ENCODE data around the gene CDK6.
"Not testable (repeated sequence)": the region's sequence is repeated elsewhere in the genome, so short reads cannot be mapped to it uniquely, and the experiment has no call there.

Gene CDK6

DNA sequence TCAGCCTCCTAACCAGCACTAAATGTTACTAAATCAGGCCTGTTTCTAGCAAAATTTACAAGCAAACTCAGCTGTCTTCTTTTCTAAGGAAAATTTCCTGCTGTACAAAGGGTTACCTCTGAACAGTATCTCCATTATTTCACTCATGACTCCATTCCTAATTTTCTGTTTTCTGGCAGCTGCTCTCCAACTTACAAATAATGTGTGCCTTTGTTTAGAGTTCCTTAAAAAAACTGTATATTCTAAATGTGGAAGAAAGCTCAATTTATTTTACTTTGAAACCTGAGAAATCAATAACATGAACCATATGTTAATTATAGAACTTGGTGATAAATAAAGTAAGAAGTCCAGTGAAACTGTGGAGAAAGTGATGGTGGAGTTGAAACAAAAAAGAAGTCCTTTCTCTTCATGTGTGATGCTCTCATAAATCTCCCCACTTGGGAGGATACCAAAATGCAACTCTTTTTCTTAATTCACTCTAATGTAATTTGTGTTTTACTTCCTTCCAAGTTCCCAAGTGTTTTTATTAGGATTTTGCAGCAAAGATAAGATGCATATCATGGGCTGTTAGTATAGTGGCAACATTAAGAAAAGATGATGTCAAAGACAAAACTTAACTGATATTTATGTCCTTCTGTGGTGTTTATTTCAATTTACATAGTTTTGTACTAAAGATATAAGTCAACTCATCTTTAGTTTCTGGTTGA lies 74.8 kb downstream of the CDK6 start:
- no peak for DNase-seq (ENCODE audit: low read depth)

DNA sequence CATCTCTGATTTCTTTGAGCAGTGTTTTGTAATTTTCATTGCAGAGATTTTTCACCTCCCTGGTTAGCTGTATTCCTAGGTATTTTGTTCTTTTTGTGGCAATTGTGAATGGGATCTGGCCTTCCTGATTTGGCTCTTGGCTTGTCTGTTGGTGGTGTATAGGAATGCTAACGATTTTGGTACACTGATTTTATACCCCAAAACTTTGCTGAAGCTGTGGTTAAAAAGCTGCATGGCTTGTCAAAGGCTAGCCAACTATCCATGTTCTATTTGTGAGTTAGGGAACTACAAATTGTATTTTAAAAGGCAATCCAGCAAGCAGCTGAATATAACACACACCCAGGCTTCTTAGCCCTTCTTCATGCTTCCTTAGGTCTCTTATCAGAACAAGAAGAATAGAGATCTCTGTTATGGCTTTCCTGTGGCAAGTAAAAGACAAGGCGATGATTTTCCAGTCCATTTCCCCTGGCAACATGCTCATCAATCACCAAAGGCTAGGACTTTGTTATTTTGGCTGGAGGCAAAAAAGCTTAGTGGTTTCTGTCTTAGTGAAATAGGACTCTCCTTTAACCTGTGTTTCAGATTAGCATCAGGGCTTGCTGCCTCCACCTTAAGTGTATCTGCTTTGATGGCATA lies 77.5 kb downstream of the CDK6 start:
- DNase-seq (ENCODE audit: low read depth), result no peak

DNA sequence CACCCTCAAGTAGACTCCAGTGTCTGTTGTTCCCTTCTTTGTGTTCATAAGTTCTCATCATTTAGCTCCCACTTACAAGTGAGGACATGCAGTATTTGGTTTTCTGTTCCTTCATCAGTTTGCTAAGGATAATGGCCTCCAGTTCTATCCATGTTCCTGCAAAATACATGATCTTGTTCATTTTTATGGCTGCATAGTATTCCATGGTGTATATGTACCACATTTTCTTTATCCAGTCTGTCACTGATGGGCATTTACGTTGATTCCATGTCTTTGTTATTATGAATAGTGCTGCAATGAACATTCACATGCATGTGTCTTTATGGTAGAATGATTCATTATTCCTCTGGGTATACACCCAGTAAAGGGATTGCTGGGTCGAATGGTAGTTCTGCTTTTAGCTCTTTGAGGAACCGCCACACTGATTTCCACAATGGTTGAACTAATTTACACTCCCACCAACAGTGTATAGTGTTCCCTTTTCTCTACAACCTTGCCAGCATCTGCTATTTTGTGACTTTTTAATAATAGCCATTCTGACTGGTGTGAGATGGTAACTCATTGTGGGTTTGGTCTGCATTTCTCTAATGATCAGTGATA lies 79.0 kb downstream of the CDK6 start:
- not testable (repeated sequence) for DNase-seq (ENCODE audit: low read depth)

DNA sequence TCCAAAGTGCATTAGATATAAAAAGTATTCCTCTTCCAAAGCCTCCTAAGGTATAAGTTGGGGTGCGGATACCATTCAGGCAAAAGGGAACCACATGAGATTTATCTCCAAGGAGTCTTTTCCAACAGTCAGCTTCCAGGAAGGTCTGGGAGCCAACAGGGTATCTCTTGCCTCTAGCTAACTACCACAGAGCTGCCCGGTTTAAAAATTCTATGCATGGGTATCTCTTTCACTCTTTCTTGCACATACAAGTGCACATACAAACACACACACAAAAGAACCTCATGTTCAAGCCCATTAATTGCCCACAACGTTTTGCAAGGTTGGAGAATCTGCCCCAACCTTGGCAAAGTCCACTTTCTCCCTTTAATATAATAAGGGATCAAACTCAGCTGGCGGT lies 80.7 kb downstream of the CDK6 start:
- no peak for DNase-seq (ENCODE audit: low read depth)

DNA sequence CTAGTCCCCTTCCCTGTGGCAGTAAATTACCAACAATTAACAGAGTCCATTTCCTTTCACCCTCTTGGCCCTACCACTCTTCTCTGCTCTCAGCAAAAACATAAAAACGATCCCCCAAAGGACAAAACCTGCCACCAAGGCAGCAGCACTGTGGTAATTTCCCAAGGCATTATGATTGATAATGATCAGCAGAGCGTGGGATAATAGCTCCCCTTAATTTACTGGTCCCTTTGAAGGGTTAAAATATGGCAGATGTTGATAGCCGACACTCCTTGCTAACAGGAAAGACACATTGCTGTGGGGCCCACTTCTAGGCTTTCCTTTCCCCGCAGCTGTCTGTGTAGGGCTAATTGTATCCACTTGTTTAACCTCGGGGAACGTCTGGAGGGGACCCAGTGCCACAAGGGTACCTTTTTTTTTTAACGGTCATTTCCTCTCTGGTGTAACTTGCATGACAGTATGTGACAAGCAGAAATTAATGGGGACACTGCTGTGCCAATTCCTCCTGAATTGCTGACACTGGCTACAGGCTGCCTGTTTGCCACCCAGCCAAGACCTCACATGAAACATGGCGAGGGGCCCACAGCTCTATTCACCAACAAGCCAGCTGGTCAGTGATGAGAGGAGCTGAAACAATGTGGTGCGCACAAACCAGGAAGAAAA lies 81.3 kb downstream of the CDK6 start:
- no peak for DNase-seq (ENCODE audit: low read depth)

DNA sequence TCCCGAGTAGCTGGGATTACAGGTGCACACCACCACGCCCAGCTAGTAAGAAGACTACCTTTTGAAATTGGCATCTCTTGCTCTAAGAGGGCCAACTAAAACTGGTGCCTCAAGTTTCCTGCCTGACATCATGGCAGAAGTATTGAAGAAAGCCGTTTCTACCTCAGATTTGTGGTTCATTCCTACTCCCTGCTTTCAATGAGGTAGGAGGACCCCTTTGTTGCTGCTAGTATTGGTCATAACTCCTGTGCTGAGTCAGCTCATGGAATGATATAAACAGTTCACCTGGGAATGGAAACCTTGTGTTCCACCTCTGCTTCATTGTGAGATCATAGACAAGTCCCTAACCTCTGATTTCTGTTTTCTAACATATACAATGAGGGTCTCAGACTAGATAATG lies 82.8 kb downstream of the CDK6 start:
- no peak for DNase-seq (ENCODE audit: low read depth)

DNA sequence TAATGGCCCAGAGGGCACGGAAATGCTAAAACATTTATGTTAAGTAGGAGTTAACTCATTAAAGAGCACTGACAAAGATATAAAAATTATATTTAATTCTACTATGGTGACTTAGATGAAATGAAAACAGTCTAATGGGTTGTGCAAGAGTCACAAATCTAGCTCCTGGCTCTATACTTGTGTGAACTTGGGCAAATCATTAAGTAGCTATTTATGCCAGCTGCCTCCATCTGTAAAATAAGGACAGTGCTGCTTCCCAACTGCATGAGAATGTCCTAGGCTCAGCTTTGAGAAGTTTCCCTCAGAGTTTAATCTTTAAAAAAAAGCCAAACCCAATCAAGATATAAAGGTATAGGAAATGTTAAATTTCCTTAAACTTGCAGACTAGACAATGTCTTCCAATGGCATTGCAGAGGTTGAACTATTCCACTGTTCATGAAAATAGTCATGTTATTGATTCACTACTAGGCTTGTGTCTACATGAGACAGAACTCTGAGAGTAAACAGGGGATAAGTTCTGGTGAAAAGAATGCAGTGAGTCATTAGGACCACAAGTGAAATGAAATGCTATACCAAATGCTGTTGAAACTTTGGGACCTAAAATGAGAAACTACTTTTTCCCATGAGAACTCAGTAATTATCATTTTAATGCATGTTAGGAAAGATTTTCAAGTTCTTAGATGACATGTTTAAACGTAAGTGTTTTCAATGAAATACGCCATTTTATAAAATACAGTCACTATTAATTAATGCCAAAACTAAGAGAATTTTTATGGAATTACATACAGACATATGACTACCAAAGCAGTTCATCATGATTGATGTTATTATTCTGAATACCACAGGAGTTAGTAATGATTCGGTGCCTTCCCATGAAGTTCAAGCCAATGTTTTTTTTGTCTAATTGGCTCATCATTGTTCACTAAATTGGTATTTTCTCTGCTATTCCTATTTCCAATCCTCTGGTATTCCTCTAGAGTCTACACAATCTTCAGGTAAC lies 84.2 kb downstream of the CDK6 start:
- no peak for DNase-seq (ENCODE audit: low read depth)

DNA sequence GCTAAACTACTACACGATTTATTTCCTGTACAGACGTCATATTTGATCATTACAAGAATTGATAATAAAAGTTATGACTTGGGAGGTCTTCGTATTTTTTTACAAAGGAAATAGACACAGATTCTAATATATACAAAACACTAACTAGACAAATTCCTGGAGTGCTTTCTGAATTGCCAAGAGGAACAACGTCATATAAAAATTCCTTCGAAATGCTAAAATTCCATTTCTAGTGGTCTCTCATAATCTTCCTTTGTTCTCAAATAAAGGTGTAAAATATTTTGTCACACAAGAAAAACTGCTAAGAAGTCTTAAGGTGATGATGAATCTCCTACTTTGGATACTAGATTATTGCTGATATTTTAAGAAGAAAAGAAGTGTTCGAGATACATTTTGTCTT lies 85.4 kb downstream of the CDK6 start:
- DNase-seq (ENCODE audit: low read depth), result no peak

DNA sequence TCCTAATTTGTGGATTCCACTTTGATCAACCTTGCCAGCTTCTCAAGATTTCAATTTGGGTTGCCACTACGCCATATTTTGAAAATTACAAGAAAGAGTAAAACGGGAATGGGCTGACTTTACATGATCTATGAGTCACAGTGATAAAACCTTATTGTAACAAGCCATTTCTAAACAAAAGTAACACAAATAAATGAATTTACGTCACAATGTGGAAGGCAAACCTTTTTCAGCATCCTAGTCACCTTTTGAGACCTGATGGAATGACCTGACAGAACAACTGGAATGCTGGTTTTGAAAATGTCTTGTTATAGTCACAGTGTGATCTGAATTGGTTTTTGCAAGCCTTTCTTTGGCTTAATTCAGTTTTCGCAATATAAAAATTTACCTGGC lies 85.9 kb downstream of the CDK6 start:
- no peak for DNase-seq (ENCODE audit: low read depth)

DNA sequence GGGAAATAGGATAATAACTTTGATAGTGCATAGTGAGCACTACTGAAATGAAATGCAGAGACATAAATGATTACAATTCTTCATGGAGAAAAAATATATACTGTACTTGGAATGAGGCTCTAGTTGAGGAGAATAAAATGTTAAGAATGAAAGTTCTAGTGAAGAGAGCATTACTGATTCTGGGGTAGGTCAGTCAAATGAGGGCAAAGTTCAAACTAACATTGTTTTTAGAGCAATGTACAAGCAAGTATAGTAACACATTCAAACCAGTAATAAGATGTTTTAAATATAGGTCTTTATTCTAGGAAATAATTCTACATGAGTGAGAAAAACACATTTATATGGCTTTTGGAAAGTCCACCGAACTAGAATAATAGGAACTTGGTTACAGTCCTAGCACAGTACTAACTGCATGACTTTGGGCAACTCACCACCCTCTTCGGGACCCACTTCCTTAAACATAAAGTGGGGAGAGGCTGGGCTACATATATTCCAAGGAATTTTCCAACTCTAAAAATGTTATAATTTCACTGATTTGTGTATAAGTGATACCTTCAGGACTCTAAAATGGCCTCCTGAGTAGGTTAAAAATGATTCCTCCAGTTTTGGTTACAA lies 86.4 kb downstream of the CDK6 start:
- no peak for DNase-seq (ENCODE audit: low read depth)

DNA sequence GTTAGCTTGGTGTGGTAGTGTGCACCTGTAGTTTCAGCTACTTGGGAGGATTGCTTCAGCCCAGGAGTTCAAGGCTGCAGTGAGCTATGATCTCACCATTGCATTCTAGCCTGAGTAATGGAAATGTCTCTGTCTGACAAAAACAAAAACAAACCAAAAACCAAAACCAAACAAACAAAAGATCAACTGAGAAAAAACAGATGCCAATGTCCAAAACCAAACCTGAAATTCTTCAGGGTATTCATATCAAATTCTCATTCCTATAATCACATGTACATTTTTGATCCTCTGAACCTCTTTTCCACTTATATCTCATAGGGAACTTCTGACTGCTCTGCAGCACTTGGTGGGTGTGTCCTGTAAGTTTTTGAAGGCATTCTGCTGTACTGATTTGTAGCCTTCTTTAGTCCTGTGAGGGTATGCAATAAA lies 87.0 kb downstream of the CDK6 start:
- no peak for DNase-seq (ENCODE audit: low read depth)

DNA sequence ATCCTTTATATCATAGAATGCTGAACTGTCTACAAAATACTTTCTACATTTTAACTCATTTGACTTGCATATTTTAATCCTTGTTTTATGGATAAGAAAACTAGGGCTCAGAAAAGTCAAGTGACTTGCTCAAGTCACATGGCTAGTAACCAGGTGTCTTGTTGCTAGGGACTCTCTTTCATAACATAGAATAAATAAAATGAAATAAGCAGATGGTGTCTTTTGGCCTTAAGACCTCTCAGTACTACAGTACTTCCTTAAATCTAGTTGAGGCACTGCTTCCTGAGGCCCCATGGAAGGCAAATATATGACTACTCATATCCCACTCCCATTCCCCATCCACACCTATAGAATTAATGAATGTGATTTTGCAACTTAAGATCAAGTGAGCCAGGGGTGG lies 87.9 kb downstream of the CDK6 start:
- DNase-seq (ENCODE audit: low read depth), result no peak

DNA sequence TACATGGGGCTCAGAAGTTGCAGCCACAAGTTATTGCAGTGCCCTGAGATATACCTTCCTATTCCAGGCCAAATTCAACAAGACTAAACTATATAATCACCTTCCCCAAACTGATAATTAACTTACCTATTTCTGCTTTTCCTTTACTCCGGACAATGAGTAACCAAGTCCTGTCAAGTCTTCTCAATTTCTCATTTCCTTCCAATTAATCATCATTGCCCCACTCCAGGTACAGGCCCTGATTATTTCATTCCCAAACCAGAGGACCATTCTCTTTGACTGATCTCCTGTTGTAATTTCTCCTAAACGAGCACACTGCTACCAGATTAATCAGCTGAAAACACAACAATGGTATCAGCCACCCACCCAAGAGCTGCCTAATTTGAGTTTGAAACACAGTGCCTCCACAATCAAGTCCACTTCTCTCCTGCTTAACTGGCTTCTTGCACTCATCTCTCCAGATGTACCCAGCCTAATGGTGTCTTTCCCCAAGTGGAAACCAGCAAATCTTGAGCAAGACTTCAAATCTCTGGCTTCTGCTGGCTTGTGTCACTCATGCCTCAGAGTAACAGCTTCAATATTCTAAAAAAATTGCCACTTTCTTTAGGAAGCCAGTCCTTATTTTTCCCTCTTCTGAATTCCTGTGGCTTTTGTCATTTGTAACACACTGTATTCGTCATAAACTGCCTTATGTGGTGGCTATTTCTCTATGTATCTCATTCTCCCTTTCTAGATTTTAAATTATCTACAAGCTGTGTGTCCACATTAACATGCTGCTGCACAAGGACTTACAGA lies 89.1 kb downstream of the CDK6 start:
- DNase-seq (ENCODE audit: low read depth), result no peak

DNA sequence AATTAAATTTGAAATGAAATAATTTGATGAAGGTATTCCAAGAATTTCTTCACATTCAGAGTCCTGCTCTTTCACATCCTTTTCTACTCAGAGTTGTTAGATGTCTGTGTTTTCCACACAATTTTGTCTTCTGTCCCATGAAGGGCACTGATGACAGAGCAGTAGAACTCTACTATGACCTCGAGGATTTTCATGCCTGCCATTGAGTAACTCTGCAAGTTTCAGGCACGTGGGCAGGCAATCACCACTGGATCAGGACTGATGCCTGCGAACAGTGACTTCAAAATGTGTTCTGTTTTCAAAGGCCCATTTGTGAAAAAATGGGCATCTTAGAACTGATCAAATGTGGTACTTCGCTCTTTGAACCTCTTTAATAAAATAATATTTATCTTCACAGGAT lies 91.1 kb downstream of the CDK6 start:
- no peak for DNase-seq (ENCODE audit: low read depth)

DNA sequence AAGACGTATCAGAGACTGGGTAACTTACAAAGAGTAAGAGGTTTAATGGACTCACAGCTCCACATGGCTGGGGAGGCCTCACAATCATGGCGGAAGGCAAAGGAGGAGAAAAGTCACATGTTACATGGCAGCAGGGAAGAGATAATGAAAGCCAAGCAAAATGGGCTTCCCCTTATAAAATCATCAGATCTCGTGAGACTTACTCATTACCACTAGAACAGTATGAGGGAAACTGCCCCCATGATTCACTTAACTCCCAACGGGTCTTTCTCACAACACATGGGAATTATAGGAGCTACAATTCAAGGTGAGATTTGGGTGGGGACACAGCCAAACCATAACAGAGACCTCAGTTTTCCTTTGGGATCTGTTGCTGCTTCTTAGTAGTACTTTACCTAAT lies 92.2 kb downstream of the CDK6 start:
- not testable (repeated sequence) for DNase-seq (ENCODE audit: low read depth)

DNA sequence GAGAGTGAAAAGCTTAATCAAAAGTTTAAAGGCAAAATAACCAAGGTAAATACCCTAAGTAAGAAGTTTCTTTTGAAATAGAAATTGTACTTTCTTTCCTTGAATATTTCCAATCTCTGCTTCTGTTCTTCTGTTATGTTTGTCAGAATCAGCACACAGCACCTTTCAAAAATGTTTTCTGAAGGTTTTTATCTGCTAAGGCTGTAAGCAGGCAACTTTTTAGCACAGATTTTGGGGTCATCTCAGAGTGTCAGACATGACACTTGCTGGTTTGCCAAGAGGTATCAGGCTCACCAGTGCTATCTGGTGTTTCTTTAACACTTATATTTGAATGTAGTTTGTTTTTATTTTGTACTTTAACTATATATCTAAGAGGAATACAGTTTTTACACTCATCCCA lies 94.2 kb downstream of the CDK6 start:
- DNase-seq (ENCODE audit: low read depth), result no peak

DNA sequence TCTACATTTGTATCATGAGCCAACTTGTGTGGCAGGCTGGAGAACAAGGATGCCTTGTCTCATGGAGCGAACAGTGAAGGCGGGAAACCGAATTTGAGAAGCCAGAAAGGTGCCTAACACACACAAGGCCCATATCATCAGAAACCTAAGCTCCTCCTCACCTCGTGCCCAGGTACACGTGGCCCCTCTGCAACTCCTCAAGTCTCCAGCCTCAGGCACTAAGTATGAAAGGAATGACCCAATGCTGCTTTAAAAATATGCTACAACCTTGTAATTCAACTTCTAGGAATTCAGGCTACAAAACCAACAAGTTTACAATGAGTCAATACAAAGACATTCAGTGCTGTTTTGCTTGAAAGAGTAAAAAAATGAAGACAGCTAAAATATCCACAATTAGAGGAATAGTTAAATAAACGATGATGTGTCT lies 95.7 kb downstream of the CDK6 start:
- DNase-seq (ENCODE audit: low read depth), result no peak

DNA sequence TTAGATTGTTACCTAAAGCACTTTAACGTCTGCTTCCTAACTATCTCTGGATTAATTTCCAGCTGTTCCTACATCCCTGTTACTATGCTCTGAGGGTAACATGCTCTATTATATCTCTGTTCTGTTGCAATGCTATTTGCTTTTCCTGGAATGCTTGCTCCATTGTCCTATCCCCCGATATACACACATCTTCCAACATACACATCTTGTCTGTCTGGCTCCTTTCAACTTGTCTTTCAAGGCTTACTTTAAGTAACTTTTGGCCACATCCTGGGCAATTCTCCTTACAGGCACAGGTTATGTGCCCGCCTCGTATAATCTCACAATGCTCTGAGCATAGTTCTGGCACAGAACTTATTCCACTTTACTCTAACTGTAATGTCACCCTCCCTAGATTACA lies 96.2 kb downstream of the CDK6 start:
- no peak for DNase-seq (ENCODE audit: low read depth)

DNA sequence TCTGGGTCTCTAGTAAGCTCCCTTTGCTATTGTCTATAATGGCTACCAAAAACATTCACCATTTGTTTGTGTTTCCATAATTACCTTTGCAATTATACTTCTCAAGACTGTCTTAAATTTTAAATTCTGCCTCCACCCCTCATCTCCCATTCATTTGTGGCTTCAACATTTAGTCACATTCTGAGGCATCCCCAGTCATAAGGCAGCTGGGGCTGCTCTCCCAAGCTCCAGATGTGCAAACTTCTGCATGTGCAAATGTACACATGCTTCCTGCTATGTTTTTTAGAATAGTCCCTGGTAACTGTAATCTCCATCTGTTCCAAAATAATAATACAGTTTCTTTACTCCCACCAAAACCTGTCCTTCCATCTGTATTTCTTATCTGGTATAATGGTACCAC lies 97.3 kb downstream of the CDK6 start:
- DNase-seq (ENCODE audit: low read depth), result no peak

DNA sequence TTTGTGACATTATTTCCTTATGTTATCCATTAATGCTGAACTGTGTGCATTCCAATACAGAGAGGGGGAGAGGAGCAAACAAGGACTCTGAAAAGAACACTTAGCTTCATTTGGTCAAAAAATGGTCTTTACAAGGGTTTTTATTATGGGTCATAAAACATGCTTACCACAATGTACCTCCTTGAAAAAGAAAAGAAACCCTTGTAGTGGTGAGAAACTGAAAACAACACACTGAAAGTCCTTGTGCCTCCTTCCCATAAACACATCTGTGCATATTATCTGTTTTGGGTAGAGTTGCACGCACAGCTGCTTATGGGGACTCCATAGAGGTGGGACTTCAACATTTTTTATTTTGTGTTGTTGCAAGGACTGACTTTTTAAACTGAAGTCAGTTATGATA lies 98.7 kb downstream of the CDK6 start:
- no peak for DNase-seq (ENCODE audit: low read depth)

DNA sequence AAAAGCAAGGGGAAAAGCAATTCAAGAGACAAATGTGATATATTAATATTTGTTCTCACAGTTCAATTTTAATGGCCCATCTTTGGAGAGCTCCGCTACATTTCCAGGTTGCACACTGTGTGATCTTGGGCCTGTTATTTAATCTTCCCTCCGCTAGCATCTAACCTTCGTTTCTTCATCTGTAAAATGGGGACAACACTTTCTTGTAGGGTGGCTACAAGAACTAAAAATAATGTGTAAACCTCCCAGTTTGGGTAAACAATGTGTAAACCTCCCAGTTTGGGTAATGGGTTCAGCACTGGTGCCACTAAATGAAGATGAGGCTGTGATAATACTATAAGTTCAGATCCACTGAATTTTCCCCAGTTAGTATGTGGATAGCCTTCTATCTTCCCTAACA lies 99.5 kb downstream of the CDK6 start:
- no peak for DNase-seq (ENCODE audit: low read depth)

All from activated T-helper 9 cell treated with anti-CD3 and anti-CD28 coated beads, Interleukin-2, amount 50 U/mL, for 16 hours (primary cell).